Measurements from ENCODE around the gene MITF.

Gene MITF

DNA sequence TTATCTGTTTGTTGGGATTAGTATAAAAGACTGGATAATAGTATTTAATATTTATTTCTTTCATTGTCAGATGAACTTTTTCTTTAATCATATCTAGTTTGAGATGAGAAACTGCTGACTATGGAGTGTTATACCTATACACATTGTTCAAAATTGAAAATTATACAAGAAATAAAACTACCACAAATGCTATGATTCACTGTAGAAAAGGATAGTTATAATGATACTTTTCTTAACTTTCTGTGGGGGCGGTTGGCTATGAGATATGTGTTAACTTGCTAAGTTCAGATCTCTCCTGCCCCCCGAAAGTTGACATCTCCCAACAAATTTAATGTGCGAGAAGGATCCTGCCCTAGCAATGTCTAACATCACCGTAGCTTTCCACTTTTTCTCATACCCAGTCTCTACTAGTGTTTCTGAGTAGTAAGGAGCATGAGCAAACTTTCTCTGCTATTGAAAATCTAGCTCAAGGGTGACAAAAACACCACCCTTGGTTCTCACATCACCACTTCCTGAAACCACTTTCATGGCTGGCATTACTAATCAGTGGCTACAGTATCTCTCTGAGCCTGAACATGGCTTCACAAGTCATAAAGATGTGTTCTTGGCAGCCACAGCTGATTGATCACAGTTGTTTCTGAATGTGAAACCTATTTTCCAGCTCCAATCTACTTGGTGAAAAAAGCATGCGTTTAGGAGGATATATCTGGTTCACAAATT lies 244.4 kb downstream of the MITF start:
- H3K27ac ChIP-seq: no peak overlapping the region
- TF ChIP-seq, protein P1, sequence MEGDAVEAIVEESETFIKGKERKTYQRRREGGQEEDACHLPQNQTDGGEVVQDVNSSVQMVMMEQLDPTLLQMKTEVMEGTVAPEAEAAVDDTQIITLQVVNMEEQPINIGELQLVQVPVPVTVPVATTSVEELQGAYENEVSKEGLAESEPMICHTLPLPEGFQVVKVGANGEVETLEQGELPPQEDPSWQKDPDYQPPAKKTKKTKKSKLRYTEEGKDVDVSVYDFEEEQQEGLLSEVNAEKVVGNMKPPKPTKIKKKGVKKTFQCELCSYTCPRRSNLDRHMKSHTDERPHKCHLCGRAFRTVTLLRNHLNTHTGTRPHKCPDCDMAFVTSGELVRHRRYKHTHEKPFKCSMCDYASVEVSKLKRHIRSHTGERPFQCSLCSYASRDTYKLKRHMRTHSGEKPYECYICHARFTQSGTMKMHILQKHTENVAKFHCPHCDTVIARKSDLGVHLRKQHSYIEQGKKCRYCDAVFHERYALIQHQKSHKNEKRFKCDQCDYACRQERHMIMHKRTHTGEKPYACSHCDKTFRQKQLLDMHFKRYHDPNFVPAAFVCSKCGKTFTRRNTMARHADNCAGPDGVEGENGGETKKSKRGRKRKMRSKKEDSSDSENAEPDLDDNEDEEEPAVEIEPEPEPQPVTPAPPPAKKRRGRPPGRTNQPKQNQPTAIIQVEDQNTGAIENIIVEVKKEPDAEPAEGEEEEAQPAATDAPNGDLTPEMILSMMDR (IDR thresholded peaks at IDR 0.05): no peak
- no peak for TF ChIP-seq ZFX (IDR thresholded peaks at IDR 0.05; ENCODE audit: borderline replicate concordance)

DNA sequence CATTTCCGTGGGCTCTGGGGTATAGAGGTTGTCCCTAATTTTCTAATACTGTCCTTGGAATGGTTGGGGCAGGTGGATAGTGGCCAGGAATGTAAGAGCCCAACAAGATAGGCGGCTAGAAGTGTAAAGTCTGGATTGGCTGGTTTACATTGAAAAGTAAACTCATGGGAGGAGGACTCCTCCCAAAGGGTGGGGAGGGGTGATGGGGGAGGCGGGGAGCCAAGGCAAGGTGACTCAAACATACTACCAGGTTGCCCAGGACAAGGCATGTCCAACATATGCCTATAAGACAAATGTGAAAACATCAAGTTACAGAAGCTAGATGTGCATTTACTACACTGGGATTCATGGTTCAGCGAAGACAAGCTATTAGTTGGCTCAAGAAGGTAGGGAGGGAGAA lies 246.0 kb downstream of the MITF start:
- H3K27ac ChIP-seq: no peak overlapping the region

DNA sequence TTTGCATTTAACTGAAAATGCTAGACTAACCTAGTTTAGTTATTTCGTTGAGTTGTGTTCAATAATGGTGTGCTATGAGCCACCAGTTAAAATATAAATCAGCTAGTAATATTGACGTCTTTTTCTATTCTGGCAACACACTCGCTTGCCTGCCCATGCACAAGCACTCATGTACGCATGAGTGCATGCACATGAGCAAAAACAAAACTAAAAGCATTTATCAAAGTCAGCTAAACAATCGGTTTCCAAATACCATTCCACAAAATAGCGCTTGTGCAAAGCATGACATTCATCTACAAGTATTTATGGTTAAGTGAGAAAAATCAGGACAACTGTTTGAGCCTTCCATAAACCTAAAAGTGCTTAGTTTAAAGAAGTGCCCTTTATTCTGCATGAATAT lies 247.2 kb downstream of the MITF start:
- TF ChIP-seq, protein P1 (IDR thresholded peaks at IDR 0.05): no peak
- no peak for TF ChIP-seq ZFX (IDR thresholded peaks at IDR 0.05; ENCODE audit: borderline replicate concordance)
- no peak overlapping the region for H3K27ac ChIP-seq

More for the DNA sequence above, 246.0 kb downstream of the MITF start:
- TF ChIP-seq, protein P1 (IDR thresholded peaks at IDR 0.05): no peak
- no peak for TF ChIP-seq ZFX (IDR thresholded peaks at IDR 0.05; ENCODE audit: borderline replicate concordance)

DNA sequence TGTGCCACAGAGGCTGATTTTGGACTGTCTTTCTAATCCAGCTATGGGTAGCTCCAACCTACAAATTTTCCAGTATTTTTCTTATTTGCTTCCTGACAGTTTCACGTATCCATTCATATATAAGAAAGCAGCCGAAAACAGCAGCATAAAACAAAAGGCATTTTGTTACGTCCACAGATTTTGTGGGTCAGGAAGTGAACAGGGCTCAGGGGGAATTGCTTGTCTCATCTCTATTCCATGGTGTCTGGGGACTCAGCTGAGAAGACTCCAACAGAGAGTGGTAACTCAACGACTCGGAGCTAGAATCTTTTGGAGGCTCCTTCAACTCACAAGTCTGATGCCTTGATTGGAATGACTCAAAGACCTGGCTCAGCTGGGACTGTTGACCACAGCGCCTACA lies 248.6 kb downstream of the MITF start:
- TF ChIP-seq, protein P1 (IDR thresholded peaks at IDR 0.05): no peak
- TF ChIP-seq ZFX (IDR thresholded peaks at IDR 0.05; ENCODE audit: borderline replicate concordance): no peak
- no peak overlapping the region for H3K27ac ChIP-seq

DNA sequence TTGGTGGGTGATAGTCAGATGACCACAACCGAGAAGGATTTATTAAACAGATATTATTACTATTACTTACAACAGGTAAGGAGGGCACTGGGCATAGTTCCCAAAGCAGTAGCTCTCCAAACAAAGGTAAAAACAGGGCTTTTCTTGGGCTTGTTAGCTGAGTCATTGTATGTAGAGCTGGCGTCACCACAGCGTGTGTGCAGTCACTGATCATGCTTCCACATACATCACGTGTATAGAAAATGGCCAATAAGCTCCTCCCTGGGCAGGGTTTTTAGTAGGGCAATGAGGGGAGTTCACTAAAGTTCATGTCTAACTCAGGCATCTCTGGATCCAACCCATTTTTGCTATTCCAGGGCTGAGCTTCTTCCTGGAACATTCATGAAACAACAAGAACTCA lies 254.5 kb downstream of the MITF start:
- no peak for TF ChIP-seq ZFX (IDR thresholded peaks at IDR 0.05; ENCODE audit: borderline replicate concordance)
- TF ChIP-seq, protein P1 (IDR thresholded peaks at IDR 0.05): no peak

DNA sequence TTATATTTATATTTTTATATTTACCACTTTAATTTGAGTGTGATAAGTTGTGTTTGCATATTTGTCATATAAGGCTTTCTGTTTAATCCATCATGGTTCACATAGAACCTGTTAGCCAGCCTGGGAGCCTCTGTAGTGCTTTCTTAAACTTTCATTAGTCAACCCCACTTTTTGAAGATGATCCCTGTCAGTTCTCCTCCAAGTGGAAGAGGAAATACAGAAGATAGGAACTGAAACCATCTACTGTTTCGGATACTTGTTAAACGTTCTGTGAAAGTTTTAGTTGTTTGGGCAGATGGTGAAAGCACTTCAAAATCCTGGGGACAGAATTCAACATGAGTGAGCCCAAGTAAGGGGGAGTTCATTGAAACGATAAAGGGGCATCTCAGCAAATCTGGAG lies 255.7 kb downstream of the MITF start:
- no peak overlapping the region for H3K27ac ChIP-seq
- no peak for TF ChIP-seq ZFX (IDR thresholded peaks at IDR 0.05; ENCODE audit: borderline replicate concordance)

More for the DNA sequence above, 254.5 kb downstream of the MITF start:
- H3K27ac ChIP-seq: no peak overlapping the region

DNA sequence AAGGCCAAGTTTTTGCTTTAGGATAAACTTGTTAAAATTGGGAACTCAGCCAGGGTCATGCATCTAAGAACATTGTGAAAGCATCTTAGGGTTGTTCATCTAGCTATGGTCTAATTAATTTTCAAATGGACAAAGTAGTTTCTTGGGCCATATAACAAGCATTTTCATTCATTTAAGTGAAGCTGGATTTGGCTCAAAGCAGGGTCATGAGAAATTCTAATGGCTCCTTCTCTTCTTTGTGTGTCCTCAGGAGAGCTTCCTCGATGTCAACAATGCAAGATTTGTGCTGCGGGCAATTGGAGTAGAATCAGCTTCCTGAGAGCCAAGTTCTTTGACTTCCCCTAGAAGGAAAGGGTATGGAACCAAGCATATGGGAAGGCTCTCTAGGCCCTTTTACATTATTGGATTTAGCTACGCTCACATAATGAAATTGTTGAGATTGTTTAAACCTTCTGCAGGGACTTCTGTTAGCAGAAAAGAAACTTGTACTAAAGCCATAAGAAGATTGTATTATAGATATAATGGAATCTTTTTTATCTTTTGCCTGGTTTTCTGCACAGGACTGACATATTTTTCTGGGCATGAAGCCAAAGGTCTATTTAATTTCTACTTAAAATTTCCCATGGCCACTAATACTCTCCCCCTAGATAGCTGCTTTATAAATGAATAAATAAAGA lies 258.5 kb downstream of the MITF start:
- no peak for TF ChIP-seq ZFX (IDR thresholded peaks at IDR 0.05; ENCODE audit: borderline replicate concordance)
- TF ChIP-seq, protein P1 (IDR thresholded peaks at IDR 0.05): no peak
- H3K27ac ChIP-seq: no peak overlapping the region
